GM18520 (cell line): ENCODE results near the gene CMAS.
A peak's percentile ranks its signal among the peaks of the same experiment; 100 is the strongest.
"Not testable (repeated sequence)": the region's sequence is repeated elsewhere in the genome, so short reads cannot be mapped to it uniquely, and the experiment has no call there.

Source experiments
- ATAC-seq: cut with Tn5 transposase; IDR thresholded peaks from one replicate; pipeline ENCODE4 v1.9.1; 2021; ENCODE audit not compliant: unreplicated experiment

CMAS gene

DNA sequence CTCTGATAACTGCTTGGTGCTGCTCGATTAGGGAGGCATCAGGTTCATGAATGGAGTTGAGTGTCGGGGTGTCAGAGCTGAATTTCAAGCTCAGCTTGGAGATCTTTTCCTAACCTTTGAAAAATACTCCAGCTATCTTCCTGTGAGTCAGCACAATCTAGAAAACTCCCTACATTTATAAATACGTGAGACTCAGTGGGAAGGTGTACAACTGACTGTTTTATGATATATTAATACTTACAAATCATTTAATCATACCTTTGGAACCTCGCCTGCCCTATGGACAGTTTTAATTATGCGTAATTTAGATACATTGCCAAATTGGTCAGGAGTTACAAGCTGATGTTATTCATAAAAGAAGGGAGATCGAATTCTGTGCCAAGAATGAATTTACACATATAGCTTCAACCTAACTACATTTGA lies 961 bp downstream of the CMAS start:
- ATAC-seq = no peak

DNA sequence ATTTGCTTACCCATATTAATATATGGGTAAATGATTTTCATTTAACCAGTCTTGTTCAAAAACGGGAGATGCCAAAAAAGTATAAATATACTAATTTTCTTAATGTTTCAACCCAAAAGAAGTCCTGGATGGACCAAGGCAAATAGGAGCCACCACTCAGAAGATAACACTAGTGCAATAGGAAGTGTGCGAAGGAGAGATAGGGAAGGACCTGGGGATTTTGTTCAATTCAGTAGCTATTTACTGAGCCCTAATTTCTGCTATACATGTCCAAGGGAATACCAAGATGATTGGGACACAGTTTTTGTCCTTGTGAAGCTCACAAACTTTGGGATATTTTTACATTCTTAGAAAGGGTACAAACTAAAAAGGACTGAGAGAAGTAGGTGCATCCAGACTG lies 1.5 kb downstream of the CMAS start:
- ATAC-seq = no peak

DNA sequence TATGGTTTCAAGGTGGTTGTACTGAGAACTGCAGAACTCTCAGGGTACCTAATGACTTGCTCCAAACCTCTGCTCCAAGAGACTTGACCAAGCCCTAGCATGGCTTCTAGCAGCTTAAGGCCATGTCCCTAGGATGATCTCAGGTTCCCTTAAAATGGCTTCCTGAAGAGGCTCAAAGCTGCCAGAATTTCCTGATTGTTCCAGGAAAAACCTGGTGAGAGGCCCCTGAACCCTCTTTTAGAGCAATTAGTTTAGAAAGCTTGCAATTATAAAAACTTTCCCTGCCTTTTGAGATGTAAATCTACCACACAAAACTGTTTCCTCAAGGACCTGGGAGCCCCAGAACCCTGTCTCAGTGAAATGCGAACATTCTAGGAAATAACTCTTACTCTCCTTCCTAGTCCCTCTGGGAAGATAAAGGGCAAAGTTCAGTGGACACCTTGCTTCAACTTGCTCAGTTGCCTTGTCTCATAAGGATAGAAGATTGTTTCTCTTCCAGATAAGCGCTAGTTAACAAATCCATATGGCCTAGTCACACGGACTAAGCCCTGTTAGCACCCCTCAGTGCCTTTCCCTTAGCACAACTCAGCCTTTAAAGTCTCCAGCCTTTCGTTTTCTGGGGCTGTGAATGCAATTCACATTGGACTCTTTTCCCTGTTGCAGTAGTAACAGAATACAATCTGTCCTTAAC lies 2.5 kb downstream of the CMAS start:
- ATAC-seq = no peak

DNA sequence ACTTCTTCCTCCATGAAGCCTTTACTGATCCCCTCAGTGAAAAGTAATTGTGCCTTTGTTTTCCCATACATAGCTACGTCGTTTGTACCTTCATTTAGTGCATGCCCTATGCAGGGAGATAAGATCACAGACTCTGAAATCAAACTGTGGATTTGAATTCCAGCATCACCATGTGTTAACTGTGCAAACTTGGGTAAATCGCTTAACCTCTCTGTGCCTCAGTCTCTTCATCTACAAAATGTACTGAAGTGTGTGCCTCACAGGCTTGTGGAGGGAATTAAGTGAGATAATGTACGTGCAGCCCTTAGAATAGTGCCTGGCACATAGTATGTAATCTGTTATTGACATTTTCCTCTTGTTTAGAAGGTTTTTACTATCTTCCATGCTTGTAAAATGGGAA lies 4.1 kb downstream of the CMAS start:
- no peak for ATAC-seq

DNA sequence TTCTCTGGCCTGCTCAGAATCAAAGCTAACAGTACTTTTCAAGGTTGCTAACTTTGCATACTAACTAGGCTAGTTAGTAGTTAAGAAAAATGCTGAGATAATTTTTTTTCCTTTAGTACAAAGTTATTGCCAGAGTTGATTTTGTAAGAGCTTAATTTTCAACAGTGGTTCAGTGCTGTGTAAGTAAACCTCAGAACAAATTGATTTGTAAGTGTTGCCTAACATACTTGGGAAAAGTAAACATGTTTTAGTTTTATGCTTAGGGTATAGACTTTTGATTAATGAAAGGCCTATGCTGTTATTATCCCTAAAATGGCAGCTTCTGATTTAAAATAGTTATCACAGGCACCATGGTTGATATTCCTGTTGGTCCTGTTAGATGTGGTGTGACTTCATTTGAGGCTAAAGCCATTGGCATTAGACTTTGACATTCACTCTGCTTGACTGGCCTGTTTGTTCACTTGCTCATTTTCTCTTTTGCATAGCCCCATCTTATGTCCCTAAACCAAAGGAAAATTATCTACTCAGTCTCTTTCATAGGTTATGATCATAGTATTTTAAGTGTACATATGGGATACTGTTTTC lies 5.2 kb downstream of the CMAS start:
- ATAC-seq = no peak

DNA sequence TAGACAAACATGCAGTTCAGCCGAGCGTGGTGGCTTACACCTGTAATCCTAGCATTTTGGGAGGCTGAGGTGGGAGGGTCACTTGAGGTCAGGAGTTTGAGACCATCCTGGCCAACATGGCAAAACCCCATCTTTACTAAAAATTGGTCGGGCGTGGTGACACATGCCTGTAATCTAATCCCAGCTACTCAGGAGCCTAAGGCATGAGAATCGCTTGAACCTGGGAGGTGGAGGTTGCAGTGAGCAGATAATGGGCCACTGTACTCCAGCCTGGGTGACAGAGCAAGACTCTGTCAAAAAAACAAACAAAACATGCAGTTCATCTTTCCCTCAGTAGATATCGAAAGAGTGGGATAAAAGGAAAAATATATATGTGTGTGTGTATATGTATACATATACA lies 7.0 kb downstream of the CMAS start:
- not testable (repeated sequence) for ATAC-seq

DNA sequence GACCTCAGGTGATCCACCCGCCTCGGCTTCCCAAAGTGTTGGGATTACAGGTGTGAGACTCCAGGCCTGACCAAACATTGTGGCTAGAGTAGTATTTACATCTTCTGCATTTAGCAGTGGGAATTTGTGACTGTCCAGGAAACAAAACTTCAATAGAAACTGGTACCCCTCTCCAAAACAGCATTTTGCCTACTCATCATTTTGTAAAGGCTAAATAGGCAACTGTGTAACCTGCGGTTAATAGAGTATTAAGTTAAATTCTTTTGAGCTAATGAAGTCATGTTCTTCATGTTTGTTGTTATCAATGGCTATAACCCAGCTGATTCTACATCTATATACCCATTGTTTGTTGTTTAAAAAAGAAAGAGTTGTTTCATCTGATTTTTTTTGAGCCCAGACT lies 8.1 kb downstream of the CMAS start:
- no peak for ATAC-seq

DNA sequence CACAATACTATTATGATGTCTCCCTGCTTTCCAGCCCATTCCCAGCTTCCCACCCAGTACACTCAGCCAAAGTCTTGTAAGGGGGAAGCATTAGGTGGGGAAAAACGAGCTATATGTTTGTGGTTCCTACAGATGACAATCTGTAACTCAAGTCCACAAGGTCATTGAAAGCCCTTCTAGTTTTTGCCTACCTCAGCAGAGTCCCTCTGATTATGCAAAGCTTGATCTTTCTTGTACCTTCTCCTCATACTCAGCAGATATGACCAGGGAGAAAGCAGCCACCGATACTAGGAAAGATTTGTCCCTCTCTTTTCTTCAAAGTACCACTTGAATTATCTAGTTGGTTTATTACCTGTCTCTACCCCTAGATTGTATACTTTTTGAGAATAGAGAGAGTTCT lies 10.6 kb downstream of the CMAS start:
- no peak for ATAC-seq

DNA sequence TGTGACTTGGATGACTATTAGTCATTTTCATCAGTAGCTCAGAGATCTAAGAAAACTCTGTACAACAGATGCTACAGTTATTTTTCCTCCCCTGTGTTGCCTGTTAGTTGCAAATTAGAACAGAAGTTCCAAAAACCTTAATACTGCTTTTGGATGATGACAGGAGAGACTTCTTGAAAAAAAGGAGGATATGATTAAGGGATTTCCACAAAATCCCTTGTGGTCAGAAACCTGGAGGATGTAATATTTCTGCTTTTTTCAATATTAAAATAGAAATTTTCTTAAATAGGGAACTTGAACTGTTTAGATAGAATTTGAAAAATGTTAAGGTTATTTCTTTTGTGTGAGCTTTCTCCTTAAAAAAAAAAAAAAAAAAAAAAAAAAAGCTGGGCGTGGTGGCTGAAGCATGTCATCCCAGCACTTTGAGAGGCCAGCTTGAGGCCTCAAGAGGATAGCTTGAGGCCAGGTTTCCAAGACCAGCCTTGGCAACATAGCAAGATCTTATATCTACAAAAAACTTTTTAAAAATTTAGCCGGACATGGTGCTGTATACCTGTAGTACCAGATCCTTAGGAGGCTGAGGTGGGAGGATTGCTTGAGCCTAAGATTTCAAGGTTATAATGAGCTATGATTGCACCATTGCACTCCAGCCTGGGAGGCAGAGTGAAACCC lies 14.1 kb downstream of the CMAS start:
- no peak for ATAC-seq

DNA sequence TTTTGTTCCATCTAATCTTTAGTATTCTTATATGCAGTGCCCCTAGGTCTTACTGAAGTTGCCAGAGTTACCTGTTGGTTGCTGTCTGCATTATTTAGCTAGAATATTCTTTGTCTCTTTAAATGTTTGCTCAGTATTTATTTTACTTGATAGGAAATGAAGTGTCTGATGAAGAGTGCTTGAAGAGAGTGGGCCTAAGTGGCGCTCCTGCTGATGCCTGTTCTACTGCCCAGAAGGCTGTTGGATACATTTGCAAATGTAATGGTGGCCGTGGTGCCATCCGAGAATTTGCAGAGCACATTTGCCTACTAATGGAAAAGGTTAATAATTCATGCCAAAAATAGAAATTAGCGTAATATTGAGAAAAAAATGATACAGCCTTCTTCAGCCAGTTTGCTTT lies 18.9 kb downstream of the CMAS start:
- no peak for ATAC-seq

DNA sequence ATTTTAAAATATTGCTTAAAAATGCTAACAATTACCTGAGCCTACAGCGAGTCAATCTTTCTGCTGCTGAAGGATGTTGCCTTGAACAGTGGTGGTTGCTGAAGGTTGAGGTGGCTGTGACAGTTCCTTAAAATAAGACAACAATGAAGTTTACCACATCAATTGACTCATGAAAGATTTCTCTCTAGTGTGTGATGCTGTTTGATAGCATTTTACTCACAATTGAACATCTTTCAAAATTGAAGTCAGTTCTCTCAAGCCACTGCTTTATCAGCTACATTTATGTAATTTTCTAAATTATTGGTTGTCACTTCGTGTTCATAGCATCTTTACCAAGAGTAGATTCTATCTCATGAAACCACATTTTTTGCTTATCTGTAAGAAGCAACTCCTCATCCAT lies 20.3 kb downstream of the CMAS start:
- ATAC-seq = no peak

DNA sequence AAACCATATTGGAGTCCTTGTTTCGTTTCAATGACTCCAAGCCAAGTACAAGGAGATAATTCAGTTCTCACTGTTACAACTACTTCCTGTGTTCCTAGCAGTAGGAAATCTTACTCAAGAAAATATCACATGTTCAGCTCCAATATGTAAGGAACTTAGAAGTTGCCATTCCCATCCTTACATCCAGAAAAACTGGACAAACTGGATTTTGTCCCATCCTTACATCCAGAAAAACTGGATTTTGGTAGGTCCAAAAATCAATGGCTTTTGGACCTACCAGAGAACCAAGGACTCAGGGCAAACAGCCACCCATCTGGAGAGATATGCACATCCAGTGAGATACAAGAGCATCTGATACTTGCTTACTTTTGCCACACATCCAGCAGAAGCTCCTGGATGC lies 23.8 kb downstream of the CMAS start:
- ATAC-seq = no peak

DNA sequence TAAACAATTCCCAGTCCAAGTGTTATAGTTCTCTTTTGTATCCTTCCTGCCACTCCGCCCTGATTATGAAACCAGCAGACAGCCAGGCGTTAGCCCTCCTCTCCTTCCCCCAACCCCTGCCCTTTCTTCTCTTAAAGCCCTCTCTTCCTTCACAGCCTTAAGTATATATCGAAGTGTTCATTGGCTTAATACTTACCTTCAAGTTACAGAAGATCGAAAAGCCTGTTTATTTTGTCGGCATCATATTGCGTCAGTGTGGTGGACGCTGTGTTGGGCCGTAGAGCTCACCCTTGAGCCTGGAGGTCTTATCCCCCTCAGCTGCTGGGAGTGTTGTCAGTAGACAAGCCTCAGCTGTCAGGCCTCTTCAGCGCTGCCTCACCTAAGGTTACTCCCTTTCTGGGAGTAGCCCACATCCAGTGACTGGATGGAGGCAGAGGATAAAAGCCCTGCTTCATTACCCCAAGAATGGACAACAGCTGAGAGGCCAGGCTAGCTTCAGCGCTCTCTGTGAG lies 36.2 kb downstream of the CMAS start:
- no peak for ATAC-seq

DNA sequence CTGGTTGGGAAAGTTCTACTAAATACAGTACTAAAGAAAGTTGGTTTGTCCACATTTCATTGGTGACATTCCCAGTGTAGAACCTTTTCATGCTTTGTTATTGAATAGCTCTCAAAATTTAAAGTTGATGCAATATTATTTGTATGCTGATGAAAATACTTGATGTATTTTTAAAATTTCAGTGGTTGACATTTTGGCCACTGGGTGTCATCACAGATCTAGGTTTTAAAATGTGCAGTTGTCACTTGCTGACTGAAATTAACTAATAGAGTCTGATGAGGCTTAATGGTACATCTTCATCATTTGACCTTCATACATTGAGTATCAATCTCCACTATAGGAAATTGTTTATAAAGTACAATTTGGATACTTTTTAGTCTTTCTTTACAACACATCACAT lies 37.1 kb downstream of the CMAS start:
- no peak for ATAC-seq

DNA sequence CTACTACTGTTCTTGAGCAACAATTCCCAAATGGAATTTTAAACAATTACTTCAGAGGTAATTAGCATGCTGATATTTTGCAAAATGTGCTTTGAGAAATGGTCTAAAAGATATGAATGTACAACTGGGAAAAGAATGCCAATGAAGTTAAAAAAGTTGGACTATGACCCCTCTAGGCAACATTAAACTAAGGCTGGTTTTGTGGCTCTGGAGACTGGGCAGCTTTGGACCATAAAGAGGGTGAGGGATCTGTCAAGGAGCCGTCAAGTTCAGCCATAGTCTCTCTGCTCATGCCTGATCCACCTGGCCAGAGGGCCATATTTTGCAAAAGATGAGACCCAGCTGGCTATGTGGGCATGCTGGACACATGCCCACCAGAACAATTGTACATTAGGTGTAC lies 38.8 kb downstream of the CMAS start:
- ATAC-seq = no peak

DNA sequence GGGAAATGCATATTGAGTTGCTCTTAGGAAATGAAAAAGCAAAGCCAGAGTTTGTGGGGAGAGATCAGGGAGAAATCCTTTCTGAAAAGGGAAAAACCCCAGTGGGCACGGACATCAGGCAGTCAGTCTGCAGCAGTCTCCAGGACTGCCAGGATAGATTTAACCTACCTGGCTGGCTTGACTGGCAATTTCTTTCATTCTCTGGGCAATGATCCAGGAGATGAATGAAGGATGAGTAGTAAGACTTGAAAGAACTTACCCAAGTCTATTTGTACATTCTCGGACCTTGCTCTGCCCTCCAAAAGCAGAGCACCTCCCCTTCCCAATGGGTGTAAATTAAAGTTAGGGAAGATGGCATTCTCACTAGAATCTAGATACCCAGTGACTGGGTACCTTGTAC lies 42.9 kb downstream of the CMAS start:
- no peak for ATAC-seq

DNA sequence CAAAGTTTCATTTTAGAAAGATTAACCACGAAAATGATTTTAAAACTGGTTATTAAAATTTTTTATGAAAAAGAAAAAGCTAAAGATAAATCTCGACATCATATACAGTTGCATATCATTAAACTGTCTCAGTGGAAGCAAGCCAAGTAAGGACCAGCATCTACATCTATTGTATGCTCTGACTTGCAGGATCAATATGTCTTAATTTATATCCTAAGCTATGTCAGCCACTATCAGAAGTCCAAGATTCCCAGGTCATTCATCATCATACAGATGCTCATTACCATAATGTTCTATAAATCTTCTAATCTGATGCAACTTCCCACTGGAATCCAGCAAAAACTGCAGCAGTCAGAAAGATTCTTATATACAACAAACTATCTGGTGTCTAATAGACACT lies 43.5 kb downstream of the CMAS start:
- ATAC-seq = no peak

DNA sequence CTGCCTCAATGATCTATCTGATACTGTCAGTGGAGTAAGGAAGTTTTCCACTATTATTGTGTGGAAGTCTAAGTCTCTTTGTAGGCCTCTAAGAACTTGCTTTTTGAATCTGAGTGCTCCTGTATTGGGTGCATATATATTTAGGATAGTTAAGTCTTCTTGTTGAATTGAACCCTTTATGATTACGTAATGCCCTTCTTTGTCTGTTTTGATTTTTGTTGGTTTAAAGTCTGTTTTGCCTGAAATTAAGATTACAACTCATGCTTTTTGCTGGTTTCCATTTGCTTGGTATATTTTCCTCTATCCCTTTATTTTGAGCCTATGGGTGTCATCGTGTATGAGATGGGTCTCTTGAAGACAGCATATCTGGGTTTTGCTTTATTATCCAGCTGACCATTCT lies 53.0 kb downstream of the CMAS start:
- ATAC-seq = not testable (repeated sequence)

DNA sequence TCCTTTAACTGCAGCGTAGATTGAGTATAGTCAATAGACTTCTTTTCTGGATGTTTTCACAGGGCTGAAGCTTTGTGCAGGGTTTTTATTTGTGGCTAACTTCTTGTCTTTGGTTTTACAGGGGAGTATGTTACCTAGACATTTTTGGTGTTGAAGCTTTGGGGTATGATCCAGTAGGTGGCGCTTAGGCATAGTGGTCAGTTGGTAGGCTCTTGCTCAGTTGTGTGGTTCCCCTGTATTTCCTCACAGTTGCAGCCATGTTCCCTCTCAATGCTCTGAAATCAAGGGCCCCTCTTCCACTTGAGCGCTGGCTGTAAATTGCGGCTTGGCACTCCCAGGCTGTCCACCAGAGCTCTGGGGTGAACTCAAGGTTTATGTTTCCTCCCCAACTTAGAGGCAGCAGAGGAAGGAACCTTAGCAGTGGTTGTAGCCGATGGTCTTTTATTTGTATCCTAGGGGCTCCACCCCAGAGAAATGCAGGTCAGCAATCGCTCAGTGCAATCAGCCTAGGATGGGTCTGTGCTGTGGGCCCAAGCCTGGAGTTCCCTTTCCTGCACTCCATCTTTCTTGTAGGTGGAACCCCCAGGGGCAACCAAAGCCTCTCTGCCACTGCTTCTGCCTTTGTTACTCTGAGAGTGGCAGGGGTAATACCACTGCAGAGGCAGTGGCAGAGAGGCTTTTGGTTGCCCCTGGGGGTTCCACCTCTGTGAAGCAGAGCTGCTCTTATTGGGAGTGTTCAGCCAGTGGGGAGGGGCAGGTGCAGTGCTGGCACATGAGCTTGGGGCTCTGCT lies 55.1 kb downstream of the CMAS start:
- ATAC-seq = peak; percentile 57

DNA sequence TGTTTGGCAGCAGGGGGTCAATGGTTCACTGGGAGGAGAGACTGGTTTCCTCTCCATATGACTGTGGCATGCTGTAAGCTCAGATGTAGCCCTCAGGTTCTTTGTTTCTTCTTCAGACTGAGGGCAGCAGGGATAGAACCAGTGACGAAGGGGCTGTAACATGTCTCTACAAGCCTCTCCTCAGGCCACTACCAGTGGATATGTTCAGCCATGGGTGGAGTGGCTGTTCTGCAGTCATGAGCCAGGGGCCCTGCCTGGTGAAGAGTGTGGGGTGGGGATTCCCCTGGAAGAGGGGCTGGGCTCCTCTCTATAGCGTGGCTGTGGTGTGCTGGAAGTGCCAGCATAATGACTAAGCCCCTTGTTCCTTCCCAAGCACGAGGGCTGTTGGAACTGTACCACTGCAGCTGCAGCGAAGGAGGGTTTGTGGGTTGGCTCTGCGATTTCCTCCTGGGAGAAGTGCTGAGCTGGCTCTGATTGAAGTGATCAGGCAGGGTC lies 55.8 kb downstream of the CMAS start:
- no peak for ATAC-seq

DNA sequence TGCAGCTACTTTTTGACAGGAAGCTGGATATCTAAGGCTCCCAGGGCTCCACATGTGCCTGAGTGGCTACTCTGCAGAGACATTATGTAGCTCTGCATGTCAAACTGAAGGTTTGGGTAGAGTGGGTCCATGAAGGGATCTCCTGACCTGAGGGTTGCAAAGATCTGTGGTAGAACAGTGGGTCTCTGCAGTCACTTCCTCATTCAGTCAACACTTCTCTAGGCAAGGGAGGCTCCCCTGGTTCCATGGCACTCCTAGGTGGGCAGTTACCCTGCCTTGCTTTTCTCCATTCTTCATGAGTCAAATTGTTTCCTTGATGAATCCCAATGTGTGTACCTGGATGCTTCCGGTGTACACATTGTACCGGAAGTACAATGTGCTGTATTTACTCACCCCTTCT lies 57.4 kb downstream of the CMAS start:
- no peak for ATAC-seq
